Measurements from ENCODE around the gene FGFRL1. TPM values are rescaled to one million over a fixed set of nuclear protein-coding genes. Genes with fewer than 3 reads are reported as not detected.

The FGFRL1 gene
- total RNA-seq, 1 donor from 2014 or later = 8.0 TPM

DNA sequence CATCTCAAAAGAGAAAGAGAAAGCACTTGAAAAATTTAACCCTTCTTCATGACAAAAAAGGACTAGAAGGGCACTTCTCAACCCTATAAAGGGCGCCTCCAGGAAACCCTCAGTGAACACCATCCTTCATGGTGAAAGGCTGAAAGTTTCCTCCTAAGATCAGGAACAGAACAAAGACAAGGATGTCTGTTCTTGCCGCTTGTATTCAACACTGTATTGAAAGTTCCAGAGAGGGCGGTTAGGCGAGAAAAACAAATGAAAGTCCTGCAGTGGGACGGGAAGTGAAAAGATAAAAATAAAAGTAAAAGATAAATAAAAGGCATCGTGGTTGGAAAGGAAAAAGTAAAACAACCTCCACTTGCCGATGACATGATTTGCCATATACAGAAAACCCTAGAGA is 51.0 kb downstream of the FGFRL1 start:
- intact Hi-C loops (cut with micrococcal nuclease) = no loop called here

DNA sequence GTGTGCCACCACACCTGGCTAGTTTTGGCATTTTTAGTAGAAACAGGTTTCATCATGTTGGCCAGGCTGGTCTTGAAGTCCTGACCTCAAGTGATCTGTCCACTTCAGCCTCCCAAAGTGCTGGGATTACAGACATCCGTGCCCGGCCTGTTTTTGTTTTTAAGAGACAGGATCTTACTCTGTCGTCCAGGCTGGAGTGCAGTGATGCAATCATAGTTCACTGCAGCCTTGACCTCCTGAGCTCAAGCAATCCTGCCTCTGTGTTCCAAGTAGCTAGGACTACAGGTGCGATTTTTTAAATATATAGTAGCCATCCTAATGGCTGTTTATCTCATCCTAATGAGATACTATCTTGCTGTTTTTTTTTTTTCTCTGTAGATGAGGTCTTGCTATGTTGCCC is 54.3 kb downstream of the FGFRL1 start:
- intact Hi-C loops (cut with micrococcal nuclease) = no loop called here

DNA sequence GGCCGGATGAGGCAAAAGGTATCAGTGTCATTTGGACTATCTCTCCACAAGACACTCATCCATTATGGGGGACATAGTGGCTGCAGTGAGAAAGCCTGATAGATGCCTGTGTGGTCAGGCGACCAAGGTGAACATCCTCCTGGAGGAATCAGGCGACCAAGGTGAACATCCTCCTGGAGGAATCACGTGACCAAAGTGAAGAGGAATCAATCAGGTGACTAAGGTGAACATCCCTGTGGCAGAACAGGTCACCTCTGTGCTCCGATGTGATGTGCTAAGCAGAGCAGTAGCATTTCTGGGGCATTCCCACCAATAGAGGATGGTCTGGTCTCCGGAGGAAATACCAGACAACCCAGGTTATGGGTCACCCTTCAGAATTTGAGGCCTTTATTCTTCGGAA is 58.0 kb downstream of the FGFRL1 start:
- intact Hi-C loops (cut with micrococcal nuclease) = no loop called here

DNA sequence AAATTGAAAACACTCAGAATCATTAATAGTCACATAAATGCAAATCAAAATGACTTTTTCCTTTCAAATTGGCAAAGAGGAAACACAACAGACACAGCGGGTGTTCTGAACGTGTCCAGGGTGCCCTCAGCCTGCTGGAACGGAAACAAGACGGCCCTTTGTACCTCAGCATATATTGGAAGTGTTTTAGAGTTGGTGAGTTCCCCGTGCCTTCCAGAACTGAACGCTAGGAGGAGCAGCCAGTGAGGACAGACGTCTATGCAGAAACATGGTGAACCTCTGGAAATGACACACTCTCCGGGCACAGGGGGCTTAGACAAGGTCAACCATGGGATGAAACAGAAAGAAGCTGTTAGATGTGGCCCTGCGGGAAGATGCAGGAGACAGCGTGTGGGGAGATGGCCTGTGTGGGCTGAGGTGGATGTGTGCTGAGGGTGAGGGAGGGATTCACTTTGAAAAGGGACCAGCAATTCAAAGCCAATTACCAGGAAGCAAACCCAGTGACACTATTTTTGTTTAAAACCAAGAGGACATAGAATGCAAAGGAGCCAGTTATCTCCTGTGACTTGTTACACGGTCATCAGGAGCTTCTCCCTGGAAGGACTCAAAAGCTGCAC is 61.5 kb downstream of the FGFRL1 start:
- intact Hi-C loops (cut with micrococcal nuclease) = loop anchor here (1.0 to 2.0 kb wide), 2 partner anchors 17 to 214 kb away; no protein-coding TSS in a partner anchor

DNA sequence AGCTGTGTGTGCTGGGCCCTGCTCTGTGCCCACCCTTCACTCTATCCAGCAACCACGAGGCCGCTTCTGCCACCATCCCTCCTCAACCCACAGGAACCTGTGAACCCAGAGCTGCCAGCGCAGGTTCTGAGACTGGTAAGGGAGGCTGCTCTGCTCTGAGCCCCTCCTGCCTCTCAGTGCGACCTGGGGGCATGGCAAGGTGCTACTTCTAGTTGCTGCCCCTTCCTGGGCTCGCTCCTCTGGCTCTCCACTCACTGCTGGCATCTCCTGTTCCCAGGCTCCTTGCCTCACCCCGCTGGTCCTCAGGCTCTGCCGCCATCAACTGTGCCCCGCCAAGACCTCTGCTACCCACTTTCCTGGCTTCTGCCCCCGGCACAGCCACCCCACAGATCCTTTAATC is 62.7 kb downstream of the FGFRL1 start:
- intact Hi-C loops (cut with micrococcal nuclease) = no loop called here

DNA sequence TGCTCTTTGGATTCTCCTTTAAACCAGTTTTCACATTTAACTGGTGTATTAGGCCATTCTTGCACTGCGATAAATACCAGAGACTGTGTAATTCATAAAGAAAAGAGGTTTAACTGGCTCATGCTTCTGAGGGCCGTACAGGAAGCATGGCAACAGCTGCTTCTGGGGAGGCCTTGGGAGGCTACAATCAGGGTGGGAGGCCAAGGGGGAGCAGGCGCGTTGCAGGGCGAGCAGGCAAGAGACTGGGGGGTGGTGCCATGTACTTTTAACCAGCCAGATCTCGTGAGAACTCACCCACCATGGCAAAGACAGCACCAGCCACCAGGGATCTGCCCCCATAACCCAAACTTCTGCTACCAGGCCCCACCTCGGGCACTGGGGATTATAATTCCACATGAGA is 63.8 kb downstream of the FGFRL1 start:
- intact Hi-C loops (cut with micrococcal nuclease) = no loop called here

DNA sequence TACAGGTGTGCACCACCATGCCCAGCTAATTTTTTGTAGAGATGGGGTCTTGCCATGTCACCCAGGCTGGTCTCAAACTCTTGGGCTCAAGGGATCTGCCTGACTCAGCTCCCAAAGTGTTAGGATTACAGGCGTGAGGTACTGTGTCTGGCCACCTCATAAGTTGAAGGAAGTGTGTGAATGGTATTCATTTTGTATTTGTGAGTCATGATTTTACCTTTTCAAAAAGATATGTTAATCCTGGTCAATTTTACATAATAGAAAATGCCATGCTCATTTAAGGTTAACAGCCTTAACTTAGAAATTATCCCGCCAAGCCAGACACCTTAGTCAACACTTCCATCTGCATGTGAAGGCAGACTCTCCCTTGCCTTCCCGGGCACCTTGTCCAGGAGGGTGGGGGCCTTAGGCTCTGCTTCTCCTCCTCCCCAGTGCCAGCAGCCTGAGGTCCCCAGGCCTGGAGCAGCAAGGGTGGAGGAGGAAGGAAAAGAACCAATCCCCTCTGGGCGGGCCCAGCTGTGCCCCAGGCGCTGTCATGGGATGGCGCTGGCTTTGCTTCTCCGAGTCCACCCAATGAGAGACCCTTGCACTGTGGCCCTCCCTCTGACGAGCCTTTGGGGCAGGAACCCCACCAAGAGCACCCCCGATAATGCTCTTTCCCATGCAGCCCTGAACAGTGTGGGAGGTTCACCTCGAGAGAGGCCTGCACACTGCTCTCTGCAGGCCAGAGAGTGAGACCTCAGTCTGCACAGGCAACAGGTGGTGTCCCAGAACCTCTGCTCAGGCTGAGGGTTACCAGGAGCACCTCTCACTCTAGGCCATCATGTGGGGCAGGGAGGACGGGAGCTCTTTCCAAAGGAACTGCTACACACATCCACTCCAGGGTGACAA is 64.6 kb downstream of the FGFRL1 start:
- intact Hi-C loops (cut with micrococcal nuclease) = no loop called here

Other genes starting within 250 kb of the FGFRL1 start
- gene CPLX1, start 185.5 kb upstream of the FGFRL1 start, total RNA-seq = 2.1 and 3.1 TPM in 2 replicates
- 178 and 191 TPM in 2 replicates for gene GAK, start 79.3 kb upstream of the FGFRL1 start, total RNA-seq
- gene TMEM175, start 79.2 kb upstream of the FGFRL1 start, total RNA-seq = 24.9 and 28.3 TPM in 2 replicates
- 18.0 and 19.2 TPM in 2 replicates for gene DGKQ, start 38.1 kb upstream of the FGFRL1 start, total RNA-seq
- 38.9 and 45.9 TPM in 2 replicates for gene IDUA, start 24.6 kb upstream of the FGFRL1 start, total RNA-seq
- 0.17 and 0.34 TPM in 2 replicates for gene SLC26A1, start 18.2 kb upstream of the FGFRL1 start, total RNA-seq
- gene RNF212, start 101.9 kb downstream of the FGFRL1 start, total RNA-seq = 2.1 and 2.6 TPM in 2 replicates
- gene SPON2, start 161.0 kb downstream of the FGFRL1 start, total RNA-seq = 14.0 and 16.5 TPM in 2 replicates
- gene CTBP1, start 237.5 kb downstream of the FGFRL1 start, total RNA-seq = 216 and 225 TPM in 2 replicates

Measured in T-helper 1 cell treated with Interleukin-12 subunit alpha and Interleukin-12 subunit beta and Interleukin-4 antibody, amounts not matched to agents 30 ng/mL and 1 ng/mL, for 36 hours (primary cell).